Esophagus muscularis mucosa (tissue), 4 donors: ENCODE measurements around the gene STAT5B. TPM values are rescaled to one million over a fixed set of nuclear protein-coding genes. Genes with fewer than 3 reads are reported as not detected.

Experiments used
- DNase-seq: peaks from one replicate; pipeline ENCODE4 v3.0.0-alpha.2; 2017; ENCODE audit errors: extremely low spot score
- H3K27ac ChIP-seq, 4 donors: fragments of 200-600 bp; sonication (generic); replicated peaks in 1 of 4; 1 replicate in 3 of 4; 2 replicates in 1 of 4; pipeline ENCODE4 v1.5.1; 2016 to 2019; ENCODE audit warnings: mild to moderate bottlenecking in 1 of 4
- H3K27me3 ChIP-seq, 4 donors: fragments of 200-600 bp; sonication (generic); one replicate each; pipeline versions ENCODE4 v1.5.1 to v1.6.0; 2016 to 2019
- H3K36me3 ChIP-seq, 4 donors: fragments of 200-600 bp; sonication (generic); one replicate each; pipeline ENCODE4 v1.5.1; 2016 to 2019
- H3K4me1 ChIP-seq, 4 donors: fragments of 200-600 bp; sonication (generic); one replicate each; pipeline ENCODE4 v1.5.1; 2016 to 2019
- H3K4me3 ChIP-seq, 4 donors: fragments of 200-600 bp; sonication (generic); 1 replicate in 2 of 4; 2 replicates in 2 of 4; pipeline ENCODE4 v1.5.1; 2016 to 2019; ENCODE audit warnings: mild to moderate bottlenecking in 4 of 4, moderate library complexity in 1 of 4
- H3K9me3 ChIP-seq, 4 donors: fragments of 200-600 bp; sonication (generic); 1 replicate in 3 of 4; 2 replicates in 1 of 4; pipeline ENCODE4 v1.5.1; 2016 to 2019
- EP300 ChIP-seq: sonication (generic); formaldehyde crosslinking; IDR thresholded peaks from one replicate; pipeline ENCODE4 v1.6.1; 2017; ENCODE audit warnings: antibody characterized with exemption
- POLR2A ChIP-seq: fragments of 450-650 bp; IDR thresholded peaks from one replicate; pipeline ENCODE4 v1.6.1; 2017; ENCODE audit warnings: antibody characterized with exemption, moderate library complexity, mild to moderate bottlenecking, low read depth
- POLR2AphosphoS5 ChIP-seq, 2 donors: sonication (generic); formaldehyde crosslinking; IDR thresholded peaks; one replicate each; pipeline ENCODE4 v1.6.1; 2017; ENCODE audit warnings: antibody characterized with exemption in 2 of 2
- WGBS: methylation state at CpG from one replicate; pipeline ENCODE4 v1.1.5; 2018; 5-methylcytosine and 5-hydroxymethylcytosine counted together
- intact Hi-C: fragments of 100-400 bp; cut with DNase I; formaldehyde crosslinking; loops from one replicate; pipeline ENCODE4 v1.15.1; 2023
- total RNA-seq, 4 donors: library from RNA; depleted of rRNA; stranded (reverse); fragments of >200 nt; gene quantifications; one replicate each; pipeline versions ENCODE4 v1.1.0 to v1.2.1, GENCODE V29; 2016
- TF ChIP-seq, protein P1 (sequence below), 3 experiments: fragments of 200-600 bp in 2 of 3; fragments of 450-650 bp in 1 of 3; sonication (generic) in 2 of 3; IDR thresholded peaks; one replicate each; pipeline ENCODE4 v1.5.1; 2017 to 2019; ENCODE audit warnings: antibody characterized with exemption in 3 of 3, mild to moderate bottlenecking in 2 of 3, moderate library complexity in 1 of 3

STAT5B gene
- total RNA-seq, 4 donors from 2014 or later: 75.0 to 93.4 (median 85.2) TPM

DNA sequence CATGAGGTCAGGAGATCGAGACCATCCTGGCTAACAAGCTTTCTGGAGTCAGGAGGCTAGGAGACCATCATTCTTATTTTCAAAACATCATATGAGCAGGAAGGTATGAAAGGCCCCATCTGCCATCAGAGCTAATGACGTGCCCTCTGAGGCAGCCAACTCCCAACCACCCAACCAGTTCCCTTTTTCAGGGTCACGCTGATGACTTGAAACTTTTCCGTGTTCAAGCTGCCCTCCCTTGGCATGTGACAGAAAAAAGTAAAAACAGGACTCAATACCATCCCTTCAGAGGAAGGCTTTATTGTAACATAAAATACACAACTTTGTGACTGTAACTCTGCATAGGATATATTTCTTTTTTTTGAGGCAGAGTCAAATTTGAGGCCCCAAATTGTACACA is 77.3 kb downstream of the STAT5B start:
- 74% methylated on average over 4 of the region's 4 CpGs for WGBS
- Histone ChIP-seq H3K9me3 (no peaks in the 10 kb centered on the region), H3K27ac (peak overlapping the region in 3 of 4 donors; percentile 22 to 53 (median 38)), H3K36me3 (peaks cover 17 to 46% (median 35%) of the 10 kb centered on the region in 4 donors), H3K4me1 (peaks cover 4 to 11% (median 9%) of the 10 kb centered on the region in 4 donors), H3K27me3 (no peaks in the 10 kb centered on the region), H3K4me3 (no peak overlapping the region)
- intact Hi-C loops: loop anchor here (10.0 kb wide), 1 partner anchor 96 kb away; no protein-coding TSS in a partner anchor
- TF ChIP-seq, protein P1, sequence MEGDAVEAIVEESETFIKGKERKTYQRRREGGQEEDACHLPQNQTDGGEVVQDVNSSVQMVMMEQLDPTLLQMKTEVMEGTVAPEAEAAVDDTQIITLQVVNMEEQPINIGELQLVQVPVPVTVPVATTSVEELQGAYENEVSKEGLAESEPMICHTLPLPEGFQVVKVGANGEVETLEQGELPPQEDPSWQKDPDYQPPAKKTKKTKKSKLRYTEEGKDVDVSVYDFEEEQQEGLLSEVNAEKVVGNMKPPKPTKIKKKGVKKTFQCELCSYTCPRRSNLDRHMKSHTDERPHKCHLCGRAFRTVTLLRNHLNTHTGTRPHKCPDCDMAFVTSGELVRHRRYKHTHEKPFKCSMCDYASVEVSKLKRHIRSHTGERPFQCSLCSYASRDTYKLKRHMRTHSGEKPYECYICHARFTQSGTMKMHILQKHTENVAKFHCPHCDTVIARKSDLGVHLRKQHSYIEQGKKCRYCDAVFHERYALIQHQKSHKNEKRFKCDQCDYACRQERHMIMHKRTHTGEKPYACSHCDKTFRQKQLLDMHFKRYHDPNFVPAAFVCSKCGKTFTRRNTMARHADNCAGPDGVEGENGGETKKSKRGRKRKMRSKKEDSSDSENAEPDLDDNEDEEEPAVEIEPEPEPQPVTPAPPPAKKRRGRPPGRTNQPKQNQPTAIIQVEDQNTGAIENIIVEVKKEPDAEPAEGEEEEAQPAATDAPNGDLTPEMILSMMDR (IDR thresholded peaks at IDR 0.05): no peak
- TF ChIP-seq POLR2A (no peak), POLR2AphosphoS5 (IDR thresholded peaks at IDR 0.05) (no peak), EP300 (no peak)
- DNase-seq: no peak

DNA sequence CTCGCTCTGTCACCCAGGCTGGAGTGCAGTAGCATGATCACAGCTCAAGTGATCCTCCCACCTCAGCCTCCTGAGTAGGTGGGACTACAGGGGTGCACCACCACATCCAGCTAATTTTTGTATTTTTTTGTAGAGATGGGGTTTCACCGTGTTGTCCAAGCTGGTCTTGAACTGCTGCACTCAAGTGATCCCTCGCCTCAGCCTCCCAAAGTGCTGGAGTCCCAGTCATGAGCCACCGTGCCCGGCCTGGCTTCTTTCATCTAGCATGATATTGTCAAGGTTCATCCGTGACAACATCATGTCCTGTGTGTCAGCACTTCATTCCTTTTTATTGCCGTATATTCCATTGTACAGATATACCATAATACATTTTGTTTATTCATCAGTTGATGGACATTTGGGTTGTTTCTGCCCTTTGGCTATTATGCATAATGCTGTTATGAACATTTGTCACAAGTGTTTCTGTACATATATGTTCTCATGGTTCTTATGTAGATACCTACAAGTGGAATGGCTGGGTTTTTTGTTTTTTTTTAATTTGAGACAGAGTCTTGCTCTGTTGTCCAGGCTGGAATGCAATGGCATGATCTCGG is 78.5 kb downstream of the STAT5B start:
- intact Hi-C loops: loop anchor here (10.0 kb wide), 1 partner anchor 97 kb away; no protein-coding TSS in a partner anchor
- H3K36me3 ChIP-seq: peaks cover 13 to 37% (median 25%) of the 10 kb centered on the region in 4 donors
- no peak for DNase-seq
- 94% methylated on average over 8 of the region's 8 CpGs for WGBS
- H3K27me3 ChIP-seq: no peaks in the 10 kb centered on the region
- H3K4me3 ChIP-seq: no peak overlapping the region
- TF ChIP-seq EP300 (no peak), POLR2AphosphoS5 (IDR thresholded peaks at IDR 0.05) (no peak)
- TF ChIP-seq, protein P1 (IDR thresholded peaks at IDR 0.05): no peak
- H3K27ac ChIP-seq: no peak overlapping the region
- H3K4me1 ChIP-seq: peaks cover 15 to 24% (median 21%) of the 10 kb centered on the region in 4 donors
- H3K9me3 ChIP-seq: no peaks in the 10 kb centered on the region

- intact Hi-C loops: loop anchor here (10.0 kb wide), 1 partner anchor 101 kb away; no protein-coding TSS in a partner anchor
- 19% methylated on average over 21 of the region's 24 CpGs for WGBS
- peaks cover 15 to 31% (median 23%) of the 10 kb centered on the region in 4 donors for H3K4me1 ChIP-seq
- DNase-seq: peak; percentile 95
- H3K4me3 ChIP-seq: peak within 1 kb of the TSS; percentile 67 to 92 (median 80)
- TF ChIP-seq, protein P1 (IDR thresholded peaks at IDR 0.05): peak in 1 of 3 experiments; percentile 36
- TF ChIP-seq EP300: no peak
- peak; percentile 65 to 85 for TF ChIP-seq POLR2AphosphoS5 (IDR thresholded peaks at IDR 0.05)
- TF ChIP-seq POLR2A: no peak
- no peaks in the 10 kb centered on the region for H3K27me3 ChIP-seq
- H3K9me3 ChIP-seq: no peaks in the 10 kb centered on the region
- H3K27ac ChIP-seq: peak within 1 kb of the TSS; percentile 82 to 89 (median 84)
- peaks cover 0 to 8% (median 3%) of the 10 kb centered on the region in 4 donors for H3K36me3 ChIP-seq
Observed at GRCh38 chr17:42193969-42194899, 82.0 kb downstream of the STAT5B start, which contains the start of gene GHDC. TSS of gene GHDC (minus strand) at chr17:42194494. CDS start at chr17:42193581, 913 bp downstream.

GRCh38 chr17:42193216-42193968 is 82.8 kb downstream of the STAT5B start:
- no peaks in the 10 kb centered on the region for H3K9me3 ChIP-seq
- H3K27me3 ChIP-seq: no peaks in the 10 kb centered on the region
- no peak for DNase-seq
- intact Hi-C loops: loop anchor here (10.0 kb wide), 1 partner anchor 101 kb away; no protein-coding TSS in a partner anchor
- TF ChIP-seq, protein P1 (IDR thresholded peaks at IDR 0.05): no peak
- no peak for TF ChIP-seq POLR2AphosphoS5 (IDR thresholded peaks at IDR 0.05)
- peaks cover 15 to 31% (median 23%) of the 10 kb centered on the region in 4 donors for H3K4me1 ChIP-seq
- H3K4me3 ChIP-seq: peak overlapping the region; percentile 67 to 92 (median 80)
- WGBS: 79% methylated on average over 9 of the region's 12 CpGs
- H3K36me3 ChIP-seq: peaks cover 0 to 8% (median 0%) of the 10 kb centered on the region in 4 donors
- peak overlapping the region; percentile 82 to 89 (median 84) for H3K27ac ChIP-seq
